Lung (tissue), 12 donors: Measurements from ENCODE around the gene ZIC4. TPM values are rescaled to one million over a fixed set of nuclear protein-coding genes. Genes with fewer than 3 reads are reported as not detected.

Experiments used
- ATAC-seq: fragments of 200-7000 bp; cut with Tn5 transposase; one replicate; pipeline ENCODE4 v1.9.1; 2020; ENCODE audit warnings: moderate number of reproducible peaks; ENCODE audit not compliant: insufficient read depth, low FRiP score
- DNase-seq, 3 donors: peaks; one replicate each; pipeline ENCODE4 v3.0.0-alpha.2; 2013 to 2017
- H3K27ac ChIP-seq, 2 donors: one replicate each; pipeline ENCODE4 v1.5.1; 2013; ENCODE audit warnings: mild to moderate bottlenecking in 2 of 2, moderate library complexity in 2 of 2, control low read depth in 1 of 2, inconsistent platforms in 1 of 2, low read depth in 1 of 2, low read length in 1 of 2
- H3K27me3 ChIP-seq, 3 donors: one replicate each; pipeline ENCODE4 v1.5.1; 2013; ENCODE audit warnings: low read length in 2 of 3; ENCODE audit not compliant: control insufficient read depth in 3 of 3, insufficient read depth in 3 of 3
- H3K36me3 ChIP-seq, 4 donors: one replicate each; pipeline ENCODE4 v1.5.1; 2013; ENCODE audit warnings: low read length in 4 of 4, mild to moderate bottlenecking in 1 of 4, moderate library complexity in 1 of 4; ENCODE audit not compliant: control insufficient read depth in 4 of 4, insufficient read depth in 4 of 4
- H3K4me1 ChIP-seq, 5 donors: one replicate each; pipeline ENCODE4 v1.5.1; 2013; ENCODE audit warnings: low read length in 5 of 5, mild to moderate bottlenecking in 2 of 5, moderate library complexity in 1 of 5; ENCODE audit not compliant: control insufficient read depth in 5 of 5, insufficient read depth in 5 of 5
- H3K4me3 ChIP-seq: one replicate; pipeline ENCODE4 v1.5.1; 2013; ENCODE audit warnings: mild to moderate bottlenecking, control low read depth, moderate library complexity
- H3K9ac ChIP-seq, 2 donors: one replicate each; pipeline ENCODE4 v1.5.1; 2013; ENCODE audit warnings: low read length in 2 of 2, control low read depth in 1 of 2; ENCODE audit not compliant: insufficient read depth in 1 of 2
- H3K9me3 ChIP-seq, 4 donors: one replicate each; pipeline ENCODE4 v1.5.1; 2013; ENCODE audit warnings: low read length in 3 of 4, mild to moderate bottlenecking in 1 of 4, moderate library complexity in 1 of 4; ENCODE audit not compliant: control insufficient read depth in 4 of 4, insufficient read depth in 3 of 4
- CTCF ChIP-seq: IDR thresholded peaks from 2 replicates; pipeline ENCODE4 v1.5.1; 2012; ENCODE audit warnings: mild to moderate bottlenecking; ENCODE audit errors: control extremely low read depth, extremely low read depth
- WGBS, 2 donors: extraction: QIAGEN DNeasy Blood & Tissue Kit; methylation state at CpG; one replicate each; pipeline ENCODE4 v1.1.7; 2013; 5-methylcytosine and 5-hydroxymethylcytosine counted together
- polyA plus RNA-seq, 2 donors: library from polyadenylated mRNA; stranded (reverse); fragments of 200-250 nt; gene quantifications; one replicate each; pipeline ENCODE4 v1.2.1, GENCODE V29; 2013
- total RNA-seq, 2 donors: library from RNA; depleted of rRNA in 1 of 2; stranded (reverse); fragments of >200 nt in 1 of 2; gene quantifications; one replicate each; pipeline ENCODE4 v1.2.1, GENCODE V29; 2014 to 2021
- donor health status: control.
- donor health status: control.
- donor health status: Bipolar disorder and iron deficiency.
- donor health status: healthy.
- donor health status: DM: yes; HTN: yes; CAD: no.

Gene ZIC4
- total and polyA plus RNA-seq, 4 donors = not detected

- Histone ChIP-seq H3K4me3 (no peak overlapping the region), H3K27ac (no peak overlapping the region), H3K36me3 (no peaks in the 10 kb centered on the region), H3K27me3 (peaks cover 15 to 90% (median 72%) of the 10 kb centered on the region in 3 donors), H3K9me3 (peaks cover 0 to 10% (median 0%) of the 10 kb centered on the region in 4 donors), H3K9ac (no peak overlapping the region), H3K4me1 (peaks cover 0 to 12% (median 0%) of the 10 kb centered on the region in 5 donors)
- 88 to 92% methylated on average over 2 of the region's 2 CpGs for WGBS, 2 donors
- ATAC-seq (no peak), DNase-seq (no peak)
- no peak for TF ChIP-seq CTCF
These were observed 20.6 kb upstream of the ZIC4 start for GRCh38 chr3:147426931-147427330.

- Histone ChIP-seq H3K9me3 (peaks cover 0 to 19% (median 0%) of the 10 kb centered on the region in 4 donors), H3K4me3 (no peak overlapping the region), H3K36me3 (no peaks in the 10 kb centered on the region), H3K27ac (no peak overlapping the region), H3K4me1 (peaks cover 0 to 12% (median 0%) of the 10 kb centered on the region in 5 donors), H3K9ac (no peak overlapping the region), H3K27me3 (peaks cover 23 to 94% (median 84%) of the 10 kb centered on the region in 3 donors)
- ATAC-seq (no peak), DNase-seq (peak in 1 of 3 donors; percentile 31)
- TF ChIP-seq CTCF = no peak
- 15 to 20% methylated on average over 1 of the region's 1 CpG for WGBS, 2 donors
These were observed 19.1 kb upstream of the ZIC4 start for GRCh38 chr3:147425388-147425850.

GRCh38 chr3:147424581-147425387 lies 18.4 kb upstream of the ZIC4 start:
- TF ChIP-seq CTCF = no peak
- Histone ChIP-seq H3K4me1 (peaks cover 0 to 12% (median 0%) of the 10 kb centered on the region in 5 donors), H3K9ac (no peak overlapping the region), H3K27ac (no peak overlapping the region), H3K27me3 (peaks cover 28 to 96% (median 85%) of the 10 kb centered on the region in 3 donors), H3K36me3 (no peaks in the 10 kb centered on the region), H3K4me3 (no peak overlapping the region), H3K9me3 (peaks cover 0 to 24% (median 0%) of the 10 kb centered on the region in 4 donors)
- DNase-seq (peak in 1 of 3 donors; percentile 36), ATAC-seq (no peak)
- 8 to 10% methylated on average over 14 of the region's 14 CpGs for WGBS, 2 donors
